ENCODE data around the gene EEF1A2. TPM values are rescaled to one million over a fixed set of nuclear protein-coding genes. Genes with fewer than 3 reads are reported as not detected.

Gene EEF1A2
- total and polyA plus RNA-seq, 2 experiments from 2014 or later: 1.3 to 37.1 TPM

DNA sequence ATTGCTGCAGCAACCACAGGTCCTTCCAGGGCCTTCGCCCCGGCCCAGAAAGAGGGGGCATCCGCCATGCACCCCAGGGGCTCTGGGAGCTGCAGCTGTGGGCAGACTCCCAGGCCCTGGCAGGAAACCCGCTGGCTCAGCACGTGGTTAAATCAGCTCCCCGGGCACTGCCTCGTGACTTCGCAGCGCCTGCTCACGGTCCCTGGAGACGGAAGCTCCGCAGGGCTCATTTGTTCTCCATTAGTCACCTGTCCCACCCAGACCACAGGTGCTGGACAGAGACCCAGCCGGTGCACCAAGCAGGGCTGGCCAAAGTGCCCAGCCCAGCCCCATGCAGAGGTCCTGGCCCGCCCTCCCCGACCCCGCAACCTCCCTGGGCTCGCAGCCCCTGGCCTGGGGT, 41.1 kb downstream of the EEF1A2 start:
- Histone ChIP-seq H4K20me1 (replicated peaks; ENCODE audit: insufficient read depth) (peaks cover 21% of the 10 kb centered on the region), H3K79me2 (replicated peaks; ENCODE audit: insufficient read depth) (peaks cover 68% of the 10 kb centered on the region), H3K4me2 (no peak overlapping the region), H3K9me2 (ENCODE audit: insufficient read depth) (no peaks in the 10 kb centered on the region), H3K4me1 (ENCODE audit: insufficient read depth) (peaks cover 13% of the 10 kb centered on the region; the same call in 1 of the 2 replicates), H3K27me3 (ENCODE audit: insufficient read depth) (no peaks in the 10 kb centered on the region), H3K4me3 (no peak overlapping the region), H3F3A (replicated peaks; ENCODE audit: low read depth) (no peaks in the 10 kb centered on the region; the same call in 1 of the 2 replicates), H2AFZ (no peak overlapping the region), H3K36me3 (ENCODE audit: insufficient read depth) (no peaks in the 10 kb centered on the region), H3K27ac (ENCODE audit: low read depth) (no peak overlapping the region)
- Mint-ChIP-seq H3K27ac (no peak overlapping the region), H3K4me1 (peaks cover 38% of the 10 kb centered on the region), H3K4me3 (no peak overlapping the region), H3K27me3 (ENCODE audit: insufficient read depth, low read depth, poor library complexity) (peaks cover 16% of the 10 kb centered on the region), H3K9me3 (no peaks in the 10 kb centered on the region; the same call in 2 of the 3 replicates), H3K36me3 (ENCODE audit: low read depth) (no peaks in the 10 kb centered on the region; the same call in 2 of the 3 replicates)
- TF ChIP-seq, protein P1, sequence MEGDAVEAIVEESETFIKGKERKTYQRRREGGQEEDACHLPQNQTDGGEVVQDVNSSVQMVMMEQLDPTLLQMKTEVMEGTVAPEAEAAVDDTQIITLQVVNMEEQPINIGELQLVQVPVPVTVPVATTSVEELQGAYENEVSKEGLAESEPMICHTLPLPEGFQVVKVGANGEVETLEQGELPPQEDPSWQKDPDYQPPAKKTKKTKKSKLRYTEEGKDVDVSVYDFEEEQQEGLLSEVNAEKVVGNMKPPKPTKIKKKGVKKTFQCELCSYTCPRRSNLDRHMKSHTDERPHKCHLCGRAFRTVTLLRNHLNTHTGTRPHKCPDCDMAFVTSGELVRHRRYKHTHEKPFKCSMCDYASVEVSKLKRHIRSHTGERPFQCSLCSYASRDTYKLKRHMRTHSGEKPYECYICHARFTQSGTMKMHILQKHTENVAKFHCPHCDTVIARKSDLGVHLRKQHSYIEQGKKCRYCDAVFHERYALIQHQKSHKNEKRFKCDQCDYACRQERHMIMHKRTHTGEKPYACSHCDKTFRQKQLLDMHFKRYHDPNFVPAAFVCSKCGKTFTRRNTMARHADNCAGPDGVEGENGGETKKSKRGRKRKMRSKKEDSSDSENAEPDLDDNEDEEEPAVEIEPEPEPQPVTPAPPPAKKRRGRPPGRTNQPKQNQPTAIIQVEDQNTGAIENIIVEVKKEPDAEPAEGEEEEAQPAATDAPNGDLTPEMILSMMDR (conservative IDR thresholded peaks at IDR 0.05; ENCODE audit: low read depth in 2 of 2): no peak
- TF ChIP-seq NANOG (IDR thresholded peaks at IDR 0.05; ENCODE audit: borderline replicate concordance): no peak
- TF ChIP-seq, protein P2, sequence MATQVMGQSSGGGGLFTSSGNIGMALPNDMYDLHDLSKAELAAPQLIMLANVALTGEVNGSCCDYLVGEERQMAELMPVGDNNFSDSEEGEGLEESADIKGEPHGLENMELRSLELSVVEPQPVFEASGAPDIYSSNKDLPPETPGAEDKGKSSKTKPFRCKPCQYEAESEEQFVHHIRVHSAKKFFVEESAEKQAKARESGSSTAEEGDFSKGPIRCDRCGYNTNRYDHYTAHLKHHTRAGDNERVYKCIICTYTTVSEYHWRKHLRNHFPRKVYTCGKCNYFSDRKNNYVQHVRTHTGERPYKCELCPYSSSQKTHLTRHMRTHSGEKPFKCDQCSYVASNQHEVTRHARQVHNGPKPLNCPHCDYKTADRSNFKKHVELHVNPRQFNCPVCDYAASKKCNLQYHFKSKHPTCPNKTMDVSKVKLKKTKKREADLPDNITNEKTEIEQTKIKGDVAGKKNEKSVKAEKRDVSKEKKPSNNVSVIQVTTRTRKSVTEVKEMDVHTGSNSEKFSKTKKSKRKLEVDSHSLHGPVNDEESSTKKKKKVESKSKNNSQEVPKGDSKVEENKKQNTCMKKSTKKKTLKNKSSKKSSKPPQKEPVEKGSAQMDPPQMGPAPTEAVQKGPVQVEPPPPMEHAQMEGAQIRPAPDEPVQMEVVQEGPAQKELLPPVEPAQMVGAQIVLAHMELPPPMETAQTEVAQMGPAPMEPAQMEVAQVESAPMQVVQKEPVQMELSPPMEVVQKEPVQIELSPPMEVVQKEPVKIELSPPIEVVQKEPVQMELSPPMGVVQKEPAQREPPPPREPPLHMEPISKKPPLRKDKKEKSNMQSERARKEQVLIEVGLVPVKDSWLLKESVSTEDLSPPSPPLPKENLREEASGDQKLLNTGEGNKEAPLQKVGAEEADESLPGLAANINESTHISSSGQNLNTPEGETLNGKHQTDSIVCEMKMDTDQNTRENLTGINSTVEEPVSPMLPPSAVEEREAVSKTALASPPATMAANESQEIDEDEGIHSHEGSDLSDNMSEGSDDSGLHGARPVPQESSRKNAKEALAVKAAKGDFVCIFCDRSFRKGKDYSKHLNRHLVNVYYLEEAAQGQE (IDR thresholded peaks at IDR 0.05; ENCODE audit: unreplicated experiment): peak; percentile 19
- TF ChIP-seq, protein P3, sequence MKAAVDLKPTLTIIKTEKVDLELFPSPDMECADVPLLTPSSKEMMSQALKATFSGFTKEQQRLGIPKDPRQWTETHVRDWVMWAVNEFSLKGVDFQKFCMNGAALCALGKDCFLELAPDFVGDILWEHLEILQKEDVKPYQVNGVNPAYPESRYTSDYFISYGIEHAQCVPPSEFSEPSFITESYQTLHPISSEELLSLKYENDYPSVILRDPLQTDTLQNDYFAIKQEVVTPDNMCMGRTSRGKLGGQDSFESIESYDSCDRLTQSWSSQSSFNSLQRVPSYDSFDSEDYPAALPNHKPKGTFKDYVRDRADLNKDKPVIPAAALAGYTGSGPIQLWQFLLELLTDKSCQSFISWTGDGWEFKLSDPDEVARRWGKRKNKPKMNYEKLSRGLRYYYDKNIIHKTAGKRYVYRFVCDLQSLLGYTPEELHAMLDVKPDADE (IDR thresholded peaks at IDR 0.05): no peak
- TF ChIP-seq ZNF331 (CRISPR knock-in tag; IDR thresholded peaks at IDR 0.05; ENCODE audit: low read depth): no peak
- TF ChIP-seq EZH2 (IDR thresholded peaks at IDR 0.05; ENCODE audit: low read depth, unreplicated experiment): no peak
- no peak for DNase-seq (ENCODE audit: low spot score)
- no peak for ATAC-seq

DNA sequence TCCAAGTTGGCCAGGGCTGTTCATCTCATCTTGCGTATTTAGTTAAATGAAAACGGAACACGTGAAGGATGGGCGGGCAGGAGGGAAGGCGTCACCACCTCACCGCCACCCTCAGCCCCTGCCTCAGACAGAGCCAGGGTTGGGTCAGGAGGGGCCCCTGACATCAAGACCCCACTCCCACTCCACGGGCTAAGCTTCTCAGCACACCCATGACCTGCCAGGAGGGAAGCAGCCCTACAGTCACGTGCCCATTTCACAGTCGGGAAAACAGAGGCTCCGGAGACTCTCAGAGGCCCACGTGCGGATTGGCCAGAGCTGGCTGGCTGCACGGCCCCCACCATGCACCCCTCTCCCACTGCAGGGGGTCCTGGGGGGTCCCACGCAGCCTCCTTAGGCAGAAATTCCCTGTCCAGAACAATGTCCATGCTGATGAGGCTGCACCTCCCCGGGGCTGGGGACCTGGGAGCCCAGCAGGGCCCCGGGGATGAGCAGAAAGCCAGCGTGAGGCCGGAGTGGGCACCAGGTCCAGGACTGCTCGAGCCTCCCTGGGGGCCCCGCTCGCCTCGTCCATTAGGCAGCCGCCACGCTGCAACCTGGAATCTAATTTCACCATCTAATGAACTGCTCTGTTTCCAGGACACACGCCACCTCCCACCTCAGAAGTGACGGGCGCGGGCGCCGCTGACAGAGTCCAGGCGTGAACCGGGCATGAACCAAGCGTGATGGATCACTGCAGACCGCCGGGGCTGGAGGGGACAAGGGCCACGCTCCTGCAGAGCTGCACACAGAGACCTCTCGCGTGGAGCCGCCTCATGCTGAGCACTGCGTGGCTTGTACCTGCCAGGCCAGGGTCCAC, 42.2 kb downstream of the EEF1A2 start:
- H3K27ac ChIP-seq (ENCODE audit: low read depth): no peak overlapping the region
- peaks cover 21% of the 10 kb centered on the region for H4K20me1 ChIP-seq (replicated peaks; ENCODE audit: insufficient read depth)
- peaks cover 71% of the 10 kb centered on the region for H3K79me2 ChIP-seq (replicated peaks; ENCODE audit: insufficient read depth)
- no peak overlapping the region for H2AFZ ChIP-seq
- H3K9me3 Mint-ChIP-seq: no peaks in the 10 kb centered on the region; the same call in 2 of the 3 replicates
- H3K4me1 Mint-ChIP-seq: peaks cover 38% of the 10 kb centered on the region
- no peaks in the 10 kb centered on the region; the same call in 1 of the 2 replicates for H3F3A ChIP-seq (replicated peaks; ENCODE audit: low read depth)
- no peak for ATAC-seq
- peak overlapping the region; percentile 45; the same call in 1 of the 3 replicates for H3K4me3 Mint-ChIP-seq
- H3K4me1 ChIP-seq (ENCODE audit: insufficient read depth): peaks cover 13% of the 10 kb centered on the region; the same call in 1 of the 2 replicates
- H3K9me2 ChIP-seq (ENCODE audit: insufficient read depth): no peaks in the 10 kb centered on the region
- peak overlapping the region; percentile 90; the same call in 1 of the 2 replicates for H3K27ac Mint-ChIP-seq
- no peak for DNase-seq (ENCODE audit: low spot score)
- no peaks in the 10 kb centered on the region for H3K27me3 ChIP-seq (ENCODE audit: insufficient read depth)
- H3K36me3 Mint-ChIP-seq (ENCODE audit: low read depth): no peaks in the 10 kb centered on the region
- H3K36me3 ChIP-seq (ENCODE audit: insufficient read depth): no peaks in the 10 kb centered on the region
- no peak overlapping the region for H3K4me2 ChIP-seq
- H3K27me3 Mint-ChIP-seq (ENCODE audit: insufficient read depth, low read depth, poor library complexity): peaks cover 16% of the 10 kb centered on the region
- no peak overlapping the region for H3K4me3 ChIP-seq
- TF ChIP-seq JUNB (IDR thresholded peaks at IDR 0.05; ENCODE audit: unreplicated experiment) (no peak), POLR2AphosphoS5 (IDR thresholded peaks at IDR 0.05; ENCODE audit: low read depth) (no peak), EZH2 (IDR thresholded peaks at IDR 0.05; ENCODE audit: low read depth, unreplicated experiment) (no peak)
- TF ChIP-seq, protein P2 (IDR thresholded peaks at IDR 0.05; ENCODE audit: unreplicated experiment): no peak
- TF ChIP-seq, protein P1 (conservative IDR thresholded peaks at IDR 0.05; ENCODE audit: low read depth in 2 of 2): no peak

Data from GM23338 (cell line).